Sigmoid colon (tissue), 4 donors: ENCODE measurements around the gene ABCC4.

ENCODE experiments used
- EP300 ChIP-seq, 4 donors: sonication (generic); formaldehyde crosslinking; IDR thresholded peaks; one replicate each; pipeline ENCODE4 v1.6.1; 2017; ENCODE audit warnings: antibody characterized with exemption in 4 of 4
- POLR2A ChIP-seq, 2 donors: fragments of 450-650 bp; IDR thresholded peaks; one replicate each; pipeline ENCODE4 v1.6.1; 2016; ENCODE audit warnings: antibody characterized with exemption in 2 of 2, mild to moderate bottlenecking in 2 of 2, moderate library complexity in 2 of 2
- POLR2AphosphoS5 ChIP-seq, 4 donors: sonication (generic); formaldehyde crosslinking; IDR thresholded peaks; one replicate each; pipeline ENCODE4 v1.6.1; 2017; ENCODE audit warnings: antibody characterized with exemption in 4 of 4
- TF ChIP-seq, protein P1 (sequence below), 4 experiments: fragments of 450-650 bp in 3 of 4; fragments of 200-600 bp in 1 of 4; IDR thresholded peaks; one replicate each; pipeline ENCODE4 v1.5.1; 2016 to 2019; ENCODE audit warnings: antibody characterized with exemption in 4 of 4, mild to moderate bottlenecking in 3 of 4, moderate library complexity in 2 of 4

DNA sequence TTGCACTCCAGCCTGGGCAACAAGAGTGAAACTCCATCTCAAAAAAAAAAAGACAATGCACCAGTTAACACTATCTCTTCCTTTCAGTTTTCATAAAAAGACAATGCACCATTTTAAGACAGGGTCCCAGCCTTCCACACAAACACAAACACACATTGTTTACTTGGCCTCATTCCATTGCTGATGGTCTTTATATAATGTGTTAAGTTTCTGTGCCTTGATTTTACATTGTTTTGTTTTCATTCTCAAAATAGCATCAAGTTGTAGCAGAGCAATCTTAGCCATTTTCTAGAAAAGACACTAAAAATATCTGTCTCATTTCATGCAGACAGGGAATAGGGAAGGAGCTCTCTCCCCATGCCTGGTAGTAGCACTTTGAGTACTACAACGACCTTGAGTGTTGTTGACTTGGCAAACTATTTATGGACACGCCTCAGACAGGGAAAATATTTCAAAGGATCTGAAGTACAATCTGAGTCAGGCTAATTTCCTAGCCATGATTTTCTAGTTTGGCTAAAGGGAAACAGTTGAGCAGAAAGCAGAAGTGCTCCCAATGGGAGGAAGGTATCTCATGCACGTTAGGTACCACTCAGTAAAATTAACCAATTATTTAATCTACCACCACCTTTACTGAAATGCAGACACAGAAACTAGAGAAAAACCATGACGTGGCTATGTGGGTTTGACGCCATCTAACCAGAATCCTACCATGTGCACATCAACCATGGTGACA, 120.6 kb downstream of the ABCC4 start:
- TF ChIP-seq, protein P1, sequence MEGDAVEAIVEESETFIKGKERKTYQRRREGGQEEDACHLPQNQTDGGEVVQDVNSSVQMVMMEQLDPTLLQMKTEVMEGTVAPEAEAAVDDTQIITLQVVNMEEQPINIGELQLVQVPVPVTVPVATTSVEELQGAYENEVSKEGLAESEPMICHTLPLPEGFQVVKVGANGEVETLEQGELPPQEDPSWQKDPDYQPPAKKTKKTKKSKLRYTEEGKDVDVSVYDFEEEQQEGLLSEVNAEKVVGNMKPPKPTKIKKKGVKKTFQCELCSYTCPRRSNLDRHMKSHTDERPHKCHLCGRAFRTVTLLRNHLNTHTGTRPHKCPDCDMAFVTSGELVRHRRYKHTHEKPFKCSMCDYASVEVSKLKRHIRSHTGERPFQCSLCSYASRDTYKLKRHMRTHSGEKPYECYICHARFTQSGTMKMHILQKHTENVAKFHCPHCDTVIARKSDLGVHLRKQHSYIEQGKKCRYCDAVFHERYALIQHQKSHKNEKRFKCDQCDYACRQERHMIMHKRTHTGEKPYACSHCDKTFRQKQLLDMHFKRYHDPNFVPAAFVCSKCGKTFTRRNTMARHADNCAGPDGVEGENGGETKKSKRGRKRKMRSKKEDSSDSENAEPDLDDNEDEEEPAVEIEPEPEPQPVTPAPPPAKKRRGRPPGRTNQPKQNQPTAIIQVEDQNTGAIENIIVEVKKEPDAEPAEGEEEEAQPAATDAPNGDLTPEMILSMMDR (IDR thresholded peaks at IDR 0.05) = no peak
- TF ChIP-seq EP300 (IDR thresholded peaks at IDR 0.05) (no peak), POLR2A (IDR thresholded peaks at IDR 0.05) (no peak), POLR2AphosphoS5 (IDR thresholded peaks at IDR 0.05) (no peak)
